ENCODE results near the gene ARHGEF40. TPM values are rescaled to one million over a fixed set of nuclear protein-coding genes. Genes with fewer than 3 reads are reported as not detected.

Gene ARHGEF40
- total and polyA plus RNA-seq, 5 donors, result 15.1 to 25.8 (median 20.4) TPM

DNA sequence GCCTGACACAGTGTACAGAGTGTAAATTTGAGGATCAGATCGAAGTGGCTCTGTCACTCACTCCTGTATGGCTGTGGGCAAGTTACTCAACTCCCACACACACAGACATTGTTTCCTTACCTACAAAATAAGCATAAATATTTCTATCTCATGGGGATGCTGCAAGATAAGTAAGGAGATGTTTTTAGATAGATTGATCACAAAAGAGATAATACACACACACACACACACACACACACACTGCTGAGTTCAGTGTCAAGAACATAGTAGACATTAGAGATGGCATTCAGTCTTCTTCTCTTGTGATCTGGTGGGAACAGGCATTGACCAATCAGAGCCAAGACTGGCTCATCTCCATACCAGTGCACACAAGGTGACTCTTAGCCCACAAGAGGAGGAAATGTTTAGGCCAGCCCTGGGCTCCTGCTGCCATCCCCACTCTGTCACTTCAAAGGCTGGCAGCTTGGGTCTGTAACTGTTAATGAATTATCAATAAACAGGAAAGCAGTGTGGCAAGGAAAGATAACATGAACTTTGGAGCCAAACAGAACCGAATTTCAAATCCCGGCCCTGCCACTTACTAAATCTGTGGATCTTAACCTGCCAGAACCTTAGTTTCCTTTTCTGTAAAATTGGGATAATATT is 15.9 kb upstream of the ARHGEF40 start:
- no peak for DNase-seq

DNA sequence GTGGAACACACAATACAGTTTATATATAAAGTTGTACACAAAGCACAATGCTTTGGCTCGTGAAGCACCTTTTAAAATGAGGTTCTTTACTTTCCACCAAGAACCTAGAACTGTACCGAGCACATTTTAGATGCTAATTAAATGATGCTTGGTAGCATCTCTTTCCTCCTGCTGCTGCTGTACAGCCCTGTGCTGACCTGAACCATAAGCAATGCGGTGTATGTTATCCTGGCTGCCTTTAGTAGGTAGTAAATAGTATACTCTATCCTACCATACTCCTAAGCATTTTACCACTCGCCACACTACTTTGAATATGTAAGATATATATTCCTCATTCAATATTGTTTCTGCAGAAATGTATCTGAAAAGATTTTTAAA is 15.3 kb upstream of the ARHGEF40 start:
- WGBS, result 75% methylated on average over 4 of the region's 4 CpGs
- intact Hi-C loops (cut with DNase I), result no loop called here
- DNase-seq, result no peak
- Histone ChIP-seq H3K27ac (ENCODE audit: low read length) (no peak overlapping the region), H3K27me3 (ENCODE audit: control insufficient read depth, insufficient read depth) (no peaks in the 10 kb centered on the region), H3K4me1 (ENCODE audit: control insufficient read depth, insufficient read depth, low read length) (no peaks in the 10 kb centered on the region), H3K4me3 (ENCODE audit: low read length) (no peak overlapping the region), H3K9me3 (ENCODE audit: control insufficient read depth, low read length) (no peaks in the 10 kb centered on the region)
- ATAC-seq, result no peak

More for the DNA sequence above, 15.9 kb upstream of the ARHGEF40 start:
- Histone ChIP-seq H3K4me3 (ENCODE audit: low read length) (no peak overlapping the region), H3K27me3 (ENCODE audit: control insufficient read depth, insufficient read depth) (no peaks in the 10 kb centered on the region), H3K9me3 (ENCODE audit: control insufficient read depth, low read length) (no peaks in the 10 kb centered on the region), H3K27ac (ENCODE audit: low read length) (no peak overlapping the region), H3K4me1 (ENCODE audit: control insufficient read depth, insufficient read depth, low read length) (no peaks in the 10 kb centered on the region)
- 67% methylated on average over 3 of the region's 3 CpGs for WGBS
- intact Hi-C loops (cut with DNase I), result no loop called here
- no peak for ATAC-seq

DNA sequence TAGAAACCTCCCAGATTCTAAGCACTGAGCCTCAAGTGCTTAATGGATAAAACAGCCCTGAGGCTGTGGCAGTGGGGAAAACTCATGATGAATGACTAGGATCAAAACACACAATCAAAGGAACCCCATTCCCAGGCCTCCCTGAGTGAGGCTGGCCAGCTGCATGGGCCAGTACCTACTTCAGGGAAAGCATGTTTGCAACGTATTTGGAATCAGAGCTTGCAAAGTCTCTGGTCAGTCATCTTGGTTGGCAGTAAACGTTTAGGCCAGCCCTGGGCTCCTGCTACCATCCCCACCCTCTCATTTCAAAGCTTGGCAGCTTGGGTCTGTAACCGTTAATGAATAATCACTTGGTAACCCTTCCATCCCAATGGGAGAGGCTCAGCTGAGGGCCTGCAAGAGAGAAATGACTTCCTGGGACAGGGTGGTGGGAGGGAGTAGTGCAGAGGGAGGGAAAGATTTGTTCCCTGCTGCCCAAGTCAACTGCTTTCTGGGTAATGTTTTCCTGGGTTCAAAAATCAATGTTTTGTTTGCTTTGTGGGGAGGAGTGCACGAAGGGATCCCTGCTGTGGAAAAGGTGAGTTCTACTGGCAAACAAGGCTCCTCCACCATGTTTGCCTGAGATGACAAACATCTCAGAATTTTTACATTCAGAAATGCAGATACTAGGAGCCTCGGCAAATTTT is 14.5 kb upstream of the ARHGEF40 start:
- ATAC-seq (no peak), DNase-seq (no peak)
- Histone ChIP-seq H3K4me1 (ENCODE audit: control insufficient read depth, insufficient read depth, low read length) (no peaks in the 10 kb centered on the region), H3K4me3 (ENCODE audit: low read length) (no peak overlapping the region), H3K27me3 (ENCODE audit: control insufficient read depth, insufficient read depth) (no peaks in the 10 kb centered on the region), H3K9me3 (ENCODE audit: control insufficient read depth, low read length) (no peaks in the 10 kb centered on the region), H3K27ac (ENCODE audit: low read length) (no peak overlapping the region)
- 67% methylated on average over 5 of the region's 5 CpGs for WGBS
- intact Hi-C loops (cut with DNase I), result no loop called here

GRCh38 chr14:21056520-21057163 is 13.5 kb upstream of the ARHGEF40 start:
- H3K27me3 ChIP-seq (ENCODE audit: control insufficient read depth, insufficient read depth), result no peaks in the 10 kb centered on the region
- no peak overlapping the region for H3K27ac ChIP-seq (ENCODE audit: low read length)
- peak in 1 of 3 donors; percentile 33 for DNase-seq
- intact Hi-C loops (cut with DNase I), result no loop called here
- 75% methylated on average over 10 of the region's 10 CpGs for WGBS
- H3K4me3 ChIP-seq (ENCODE audit: low read length), result no peak overlapping the region
- ATAC-seq, result no peak
- H3K4me1 ChIP-seq (ENCODE audit: control insufficient read depth, insufficient read depth, low read length), result no peaks in the 10 kb centered on the region
- H3K9me3 ChIP-seq (ENCODE audit: control insufficient read depth, low read length), result no peaks in the 10 kb centered on the region

DNA sequence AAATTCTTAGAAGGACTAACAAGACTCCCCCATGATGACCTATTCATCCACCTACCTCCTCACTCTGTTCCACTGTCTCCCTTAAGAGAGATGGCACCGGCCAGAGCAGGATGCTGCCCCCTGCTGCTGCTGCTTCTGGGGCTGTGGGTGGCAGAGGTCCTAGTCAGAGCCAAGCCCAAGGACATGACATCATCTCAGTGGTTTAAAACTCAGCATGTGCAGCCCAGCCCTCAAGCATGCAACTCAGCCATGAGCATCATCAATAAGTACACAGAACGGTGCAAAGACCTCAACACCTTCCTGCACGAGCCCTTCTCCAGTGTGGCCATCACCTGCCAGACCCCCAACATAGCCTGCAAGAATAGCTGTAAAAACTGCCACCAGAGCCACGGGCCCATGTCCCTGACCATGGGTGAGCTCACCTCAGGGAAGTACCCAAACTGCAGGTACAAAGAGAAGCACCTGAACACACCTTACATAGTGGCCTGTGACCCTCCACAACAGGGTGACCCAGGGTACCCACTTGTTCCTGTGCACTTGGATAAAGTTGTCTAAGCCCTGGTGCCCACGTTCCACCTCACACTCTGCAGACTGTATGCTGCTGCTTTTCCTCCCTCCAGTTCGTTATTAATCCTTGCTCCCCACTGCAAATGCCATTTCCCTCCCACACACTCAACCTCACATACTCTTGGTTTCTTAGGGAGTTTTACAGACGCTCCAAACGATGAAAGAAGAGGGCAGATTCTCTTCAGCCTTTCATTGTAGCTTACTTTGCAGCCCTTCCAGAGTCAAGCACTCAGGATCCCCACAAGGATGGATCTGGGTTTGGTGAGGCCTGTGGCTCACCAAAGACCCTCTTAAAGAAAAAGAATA is 12.1 kb upstream of the ARHGEF40 start, which contains the start of gene RNASE8:
RNASE8 (plus strand) TSS at position 20 of the 873 bp plus-strand sequence; CDS start at position 91, 71 bp downstream.
- Histone ChIP-seq H3K9me3 (ENCODE audit: control insufficient read depth, low read length) (no peaks in the 10 kb centered on the region), H3K4me3 (ENCODE audit: low read length) (no peak within 1 kb of the TSS), H3K4me1 (ENCODE audit: control insufficient read depth, insufficient read depth, low read length) (no peaks in the 10 kb centered on the region), H3K27me3 (ENCODE audit: control insufficient read depth, insufficient read depth) (no peaks in the 10 kb centered on the region), H3K27ac (ENCODE audit: low read length) (no peak within 1 kb of the TSS)
- ATAC-seq (no peak), DNase-seq (no peak)
- WGBS, result 62% methylated on average over 8 of the region's 8 CpGs
- intact Hi-C loops (cut with DNase I), result no loop called here

GRCh38 chr14:21058903-21059302 is 11.2 kb upstream of the ARHGEF40 start:
- ATAC-seq (no peak), DNase-seq (no peak)
- Histone ChIP-seq H3K4me3 (ENCODE audit: low read length) (no peak overlapping the region), H3K27ac (ENCODE audit: low read length) (no peak overlapping the region), H3K27me3 (ENCODE audit: control insufficient read depth, insufficient read depth) (no peaks in the 10 kb centered on the region), H3K9me3 (ENCODE audit: control insufficient read depth, low read length) (no peaks in the 10 kb centered on the region), H3K4me1 (ENCODE audit: control insufficient read depth, insufficient read depth, low read length) (peaks cover 2% of the 10 kb centered on the region)
- intact Hi-C loops (cut with DNase I), result no loop called here
- 91% methylated on average over 5 of the region's 5 CpGs for WGBS

GRCh38 chr14:21059842-21060613 is 10.1 kb upstream of the ARHGEF40 start:
- Histone ChIP-seq H3K9me3 (ENCODE audit: control insufficient read depth, low read length) (no peaks in the 10 kb centered on the region), H3K4me3 (ENCODE audit: low read length) (no peak overlapping the region), H3K4me1 (ENCODE audit: control insufficient read depth, insufficient read depth, low read length) (peaks cover 2% of the 10 kb centered on the region), H3K27ac (ENCODE audit: low read length) (no peak overlapping the region), H3K27me3 (ENCODE audit: control insufficient read depth, insufficient read depth) (no peaks in the 10 kb centered on the region)
- intact Hi-C loops (cut with DNase I), result no loop called here
- ATAC-seq, result no peak
- DNase-seq, result peak in 1 of 3 donors; percentile 44
- 65% methylated on average over 8 of the region's 8 CpGs for WGBS

GRCh38 chr14:21060614-21061346 is 9.3 kb upstream of the ARHGEF40 start:
- Histone ChIP-seq H3K4me1 (ENCODE audit: control insufficient read depth, insufficient read depth, low read length) (peaks cover 2% of the 10 kb centered on the region), H3K27ac (ENCODE audit: low read length) (no peak overlapping the region), H3K27me3 (ENCODE audit: control insufficient read depth, insufficient read depth) (no peaks in the 10 kb centered on the region), H3K9me3 (ENCODE audit: control insufficient read depth, low read length) (no peaks in the 10 kb centered on the region), H3K4me3 (ENCODE audit: low read length) (no peak overlapping the region)
- no peak for DNase-seq
- ATAC-seq, result no peak
- 75% methylated on average over 13 of the region's 13 CpGs for WGBS
- intact Hi-C loops (cut with DNase I), result no loop called here

- no peaks in the 10 kb centered on the region for H3K27me3 ChIP-seq (ENCODE audit: control insufficient read depth, insufficient read depth)
- no peak overlapping the region for H3K27ac ChIP-seq (ENCODE audit: low read length)
- no peak overlapping the region for H3K4me3 ChIP-seq (ENCODE audit: low read length)
- 91% methylated on average over 3 of the region's 3 CpGs for WGBS
- ATAC-seq (no peak), DNase-seq (no peak)
- no peaks in the 10 kb centered on the region for H3K9me3 ChIP-seq (ENCODE audit: control insufficient read depth, low read length)
- intact Hi-C loops (cut with DNase I), result no loop called here
- peaks cover 2% of the 10 kb centered on the region for H3K4me1 ChIP-seq (ENCODE audit: control insufficient read depth, insufficient read depth, low read length)
Observed at GRCh38 chr14:21061347-21061668, 8.8 kb upstream of the ARHGEF40 start.

- intact Hi-C loops (cut with DNase I), result no loop called here
- H3K27me3 ChIP-seq (ENCODE audit: control insufficient read depth, insufficient read depth), result no peaks in the 10 kb centered on the region
- DNase-seq (peak in 1 of 3 donors; percentile 33), ATAC-seq (peak in 1 of 2 donors; percentile 39)
- 32% methylated on average over 3 of the region's 3 CpGs for WGBS
- no peak overlapping the region for H3K27ac ChIP-seq (ENCODE audit: low read length)
- no peak overlapping the region for H3K4me3 ChIP-seq (ENCODE audit: low read length)
- peaks cover 3% of the 10 kb centered on the region for H3K4me1 ChIP-seq (ENCODE audit: control insufficient read depth, insufficient read depth, low read length)
- no peaks in the 10 kb centered on the region for H3K9me3 ChIP-seq (ENCODE audit: control insufficient read depth, low read length)
Observed at GRCh38 chr14:21063479-21063878, 6.6 kb upstream of the ARHGEF40 start.

Measured in right cardiac atrium (tissue), 5 donors.